Neural crest cell (in vitro differentiated cells): ENCODE measurements around the gene FILIP1L. TPM values are rescaled to one million over a fixed set of nuclear protein-coding genes. Genes with fewer than 3 reads are reported as not detected.
A peak's percentile ranks its signal among the peaks of the same experiment; 100 is the strongest.

ENCODE experiments used
- DNase-seq: peaks from one replicate; pipeline ENCODE4 v3.0.0; 2021; ENCODE audit warnings: low read depth, mixed read lengths, low spot score
- H3K27ac Mint-ChIP-seq: one replicate; pipeline ENCODE4 v1.8.0; 2021; ENCODE audit warnings: mild to moderate bottlenecking, mixed read lengths; ENCODE audit not compliant: unreplicated experiment
- H3K27me3 Mint-ChIP-seq: 2 replicates; pipeline ENCODE4 v1.8.0; 2021; ENCODE audit warnings: low read depth, mild to moderate bottlenecking, mixed read lengths
- H3K36me3 Mint-ChIP-seq: 2 replicates; pipeline ENCODE4 v1.8.0; 2021; ENCODE audit warnings: low read depth, mild to moderate bottlenecking, mixed read lengths
- H3K4me1 Mint-ChIP-seq: 2 replicates; pipeline ENCODE4 v1.8.0; 2021; ENCODE audit warnings: mixed read lengths
- H3K4me3 Mint-ChIP-seq: one replicate; pipeline ENCODE4 v1.8.0; 2021; ENCODE audit warnings: mild to moderate bottlenecking, mixed read lengths
- H3K9me3 Mint-ChIP-seq: 2 replicates; pipeline ENCODE4 v1.8.0; 2021; ENCODE audit warnings: mixed read lengths
- CTCF ChIP-seq: fragments of 200-600 bp; sonication (generic); conservative IDR thresholded peaks from 2 replicates; pipeline ENCODE4 v1.5.0; 2021; ENCODE audit warnings: antibody characterized with exemption, mild to moderate bottlenecking
- total RNA-seq: library from RNA; stranded (reverse); gene quantifications from 2 replicates; pipeline ENCODE4 v1.2.1, GENCODE V29; 2021

The FILIP1L gene
- total RNA-seq, 1 donor from 2014 or later, result 9.8 TPM

GRCh38 chr3:100090669-100091005 lies 23.7 kb downstream of the FILIP1L start:
- Mint-ChIP-seq H3K36me3 (no peaks in the 10 kb centered on the region), H3K27ac (no peak overlapping the region), H3K27me3 (no peaks in the 10 kb centered on the region), H3K9me3 (no peaks in the 10 kb centered on the region), H3K4me3 (no peak overlapping the region), H3K4me1 (peaks cover 34% of the 10 kb centered on the region)
- no peak for DNase-seq
- TF ChIP-seq CTCF, result no peak

GRCh38 chr3:100089812-100090668 lies 24.3 kb downstream of the FILIP1L start:
- peaks cover 36% of the 10 kb centered on the region for H3K4me1 Mint-ChIP-seq
- peak; percentile 63 for TF ChIP-seq CTCF
- H3K4me3 Mint-ChIP-seq, result no peak overlapping the region
- DNase-seq, result peak; percentile 15
- no peaks in the 10 kb centered on the region for H3K9me3 Mint-ChIP-seq
- no peaks in the 10 kb centered on the region for H3K36me3 Mint-ChIP-seq
- no peaks in the 10 kb centered on the region for H3K27me3 Mint-ChIP-seq
- peak overlapping the region; percentile 66 for H3K27ac Mint-ChIP-seq

- Mint-ChIP-seq H3K4me3 (no peak overlapping the region), H3K9me3 (no peaks in the 10 kb centered on the region), H3K36me3 (no peaks in the 10 kb centered on the region), H3K27me3 (no peaks in the 10 kb centered on the region), H3K27ac (peak overlapping the region; percentile 58), H3K4me1 (peaks cover 36% of the 10 kb centered on the region)
- DNase-seq, result no peak
- no peak for TF ChIP-seq CTCF
Measured at GRCh38 chr3:100088735-100089368, 25.4 kb downstream of the FILIP1L start.

GRCh38 chr3:100087198-100087597 lies 27.1 kb downstream of the FILIP1L start:
- Mint-ChIP-seq H3K36me3 (no peaks in the 10 kb centered on the region), H3K9me3 (no peaks in the 10 kb centered on the region), H3K27me3 (no peaks in the 10 kb centered on the region), H3K4me3 (no peak overlapping the region), H3K27ac (peak overlapping the region; percentile 79), H3K4me1 (peaks cover 36% of the 10 kb centered on the region)
- DNase-seq, result no peak
- no peak for TF ChIP-seq CTCF

- no peaks in the 10 kb centered on the region for H3K9me3 Mint-ChIP-seq
- no peaks in the 10 kb centered on the region for H3K36me3 Mint-ChIP-seq
- no peak for DNase-seq
- no peak overlapping the region for H3K27ac Mint-ChIP-seq
- H3K4me3 Mint-ChIP-seq, result no peak overlapping the region
- TF ChIP-seq CTCF, result no peak
- peaks cover 36% of the 10 kb centered on the region for H3K4me1 Mint-ChIP-seq
- no peaks in the 10 kb centered on the region for H3K27me3 Mint-ChIP-seq
Measured at GRCh38 chr3:100086401-100086800, 27.9 kb downstream of the FILIP1L start.
